Activated T-cell treated with anti-CD3 and anti-CD28 coated beads, Interleukin-2, amount 50 U/mL, for 24 hours (primary cell): Measurements from ENCODE around the gene CFAP91.

Experiments used
- DNase-seq: peaks from one replicate; pipeline ENCODE4 v3.0.0-alpha.2; 2020
- H3K27ac Mint-ChIP-seq: 2 replicates; pipeline ENCODE4 v1.8.0; 2020; ENCODE audit warnings: mild to moderate bottlenecking, mixed read lengths
- H3K27me3 Mint-ChIP-seq: 2 replicates; pipeline ENCODE4 v1.8.0; 2020; ENCODE audit warnings: mixed read lengths
- H3K36me3 Mint-ChIP-seq: 2 replicates; pipeline ENCODE4 v1.8.0; 2020; ENCODE audit warnings: low read depth, mixed read lengths
- H3K4me1 Mint-ChIP-seq: 2 replicates; pipeline ENCODE4 v1.8.0; 2020; ENCODE audit warnings: low read depth, mixed read lengths
- H3K4me3 Mint-ChIP-seq: 2 replicates; pipeline ENCODE4 v1.8.0; 2020; ENCODE audit warnings: mild to moderate bottlenecking, moderate library complexity, mixed read lengths
- H3K9me3 Mint-ChIP-seq: 2 replicates; pipeline ENCODE4 v1.8.0; 2020; ENCODE audit warnings: mixed read lengths

Gene CFAP91

GRCh38 chr3:119702530-119703527 lies at the start of gene CFAP91:
Gene CFAP91 (plus strand): TSS chr3:119703022. CDS start chr3:119703099, 77 bp downstream.
- peaks cover 5% of the 10 kb centered on the region for H3K36me3 Mint-ChIP-seq
- peak within 1 kb of the TSS; percentile 68 for H3K4me3 Mint-ChIP-seq
- H3K4me1 Mint-ChIP-seq, result peaks cover 43% of the 10 kb centered on the region
- peak; percentile 86 for DNase-seq
- H3K27ac Mint-ChIP-seq, result peak within 1 kb of the TSS; percentile 13
- H3K9me3 Mint-ChIP-seq, result peaks cover 10% of the 10 kb centered on the region
- H3K27me3 Mint-ChIP-seq, result peaks cover 11% of the 10 kb centered on the region

- Mint-ChIP-seq H3K9me3 (no peaks in the 10 kb centered on the region), H3K4me1 (no peaks in the 10 kb centered on the region), H3K4me3 (no peak overlapping the region), H3K27ac (no peak overlapping the region), H3K27me3 (no peaks in the 10 kb centered on the region), H3K36me3 (peaks cover 4% of the 10 kb centered on the region)
- DNase-seq, result no peak
These were observed 48.9 kb upstream of the CFAP91 start for GRCh38 chr3:119653876-119654275.

GRCh38 chr3:119657887-119658702 lies 44.7 kb upstream of the CFAP91 start:
- DNase-seq, result no peak
- Mint-ChIP-seq H3K27me3 (no peaks in the 10 kb centered on the region), H3K36me3 (peaks cover 10% of the 10 kb centered on the region), H3K4me1 (no peaks in the 10 kb centered on the region), H3K27ac (no peak overlapping the region), H3K4me3 (no peak overlapping the region), H3K9me3 (no peaks in the 10 kb centered on the region)

- H3K9me3 Mint-ChIP-seq, result no peaks in the 10 kb centered on the region
- no peaks in the 10 kb centered on the region for H3K27me3 Mint-ChIP-seq
- H3K36me3 Mint-ChIP-seq, result peaks cover 10% of the 10 kb centered on the region
- no peak for DNase-seq
- no peaks in the 10 kb centered on the region for H3K4me1 Mint-ChIP-seq
- H3K27ac Mint-ChIP-seq, result no peak overlapping the region
- no peak overlapping the region for H3K4me3 Mint-ChIP-seq
These were observed 43.8 kb upstream of the CFAP91 start for GRCh38 chr3:119658994-119659393.

GRCh38 chr3:119659606-119660291 lies 43.1 kb upstream of the CFAP91 start:
- H3K9me3 Mint-ChIP-seq, result no peaks in the 10 kb centered on the region
- no peak overlapping the region for H3K4me3 Mint-ChIP-seq
- H3K27me3 Mint-ChIP-seq, result no peaks in the 10 kb centered on the region
- H3K36me3 Mint-ChIP-seq, result peaks cover 10% of the 10 kb centered on the region
- H3K27ac Mint-ChIP-seq, result no peak overlapping the region
- no peak for DNase-seq
- H3K4me1 Mint-ChIP-seq, result no peaks in the 10 kb centered on the region

GRCh38 chr3:119660474-119661440 lies 42.1 kb upstream of the CFAP91 start, which contains the start of gene POPDC2:
Gene POPDC2 (minus strand): TSS chr3:119660589. CDS start chr3:119660423, 166 bp downstream.
- H3K27me3 Mint-ChIP-seq, result no peaks in the 10 kb centered on the region
- no peak within 1 kb of the TSS for H3K27ac Mint-ChIP-seq
- no peaks in the 10 kb centered on the region for H3K9me3 Mint-ChIP-seq
- no peak for DNase-seq
- peaks cover 10% of the 10 kb centered on the region for H3K36me3 Mint-ChIP-seq
- no peak within 1 kb of the TSS for H3K4me3 Mint-ChIP-seq
- H3K4me1 Mint-ChIP-seq, result peaks cover 1% of the 10 kb centered on the region

GRCh38 chr3:119662604-119663373 lies 40.0 kb upstream of the CFAP91 start:
- H3K27me3 Mint-ChIP-seq, result no peaks in the 10 kb centered on the region
- H3K4me1 Mint-ChIP-seq, result peaks cover 1% of the 10 kb centered on the region
- H3K36me3 Mint-ChIP-seq, result peaks cover 24% of the 10 kb centered on the region
- no peak overlapping the region for H3K4me3 Mint-ChIP-seq
- DNase-seq, result no peak
- H3K27ac Mint-ChIP-seq, result no peak overlapping the region
- H3K9me3 Mint-ChIP-seq, result no peaks in the 10 kb centered on the region

- Mint-ChIP-seq H3K27ac (no peak overlapping the region), H3K27me3 (no peaks in the 10 kb centered on the region), H3K4me1 (peaks cover 1% of the 10 kb centered on the region), H3K36me3 (peaks cover 28% of the 10 kb centered on the region), H3K9me3 (no peaks in the 10 kb centered on the region), H3K4me3 (no peak overlapping the region)
- no peak for DNase-seq
These were observed 38.9 kb upstream of the CFAP91 start for GRCh38 chr3:119663885-119664284.

- Mint-ChIP-seq H3K27me3 (no peaks in the 10 kb centered on the region), H3K9me3 (no peaks in the 10 kb centered on the region), H3K27ac (no peak overlapping the region), H3K4me3 (no peak overlapping the region), H3K4me1 (peaks cover 1% of the 10 kb centered on the region), H3K36me3 (peaks cover 31% of the 10 kb centered on the region)
- DNase-seq, result no peak
These were observed 38.5 kb upstream of the CFAP91 start for GRCh38 chr3:119664370-119664769.

- Mint-ChIP-seq H3K4me1 (peaks cover 3% of the 10 kb centered on the region), H3K9me3 (no peaks in the 10 kb centered on the region), H3K27ac (no peak overlapping the region), H3K4me3 (no peak overlapping the region), H3K36me3 (peaks cover 31% of the 10 kb centered on the region), H3K27me3 (no peaks in the 10 kb centered on the region)
- DNase-seq, result no peak
These were observed 37.9 kb upstream of the CFAP91 start for GRCh38 chr3:119664850-119665379.

- Mint-ChIP-seq H3K4me3 (no peak overlapping the region), H3K4me1 (peaks cover 10% of the 10 kb centered on the region), H3K27me3 (no peaks in the 10 kb centered on the region), H3K9me3 (no peaks in the 10 kb centered on the region), H3K27ac (no peak overlapping the region), H3K36me3 (peaks cover 40% of the 10 kb centered on the region)
- DNase-seq, result no peak
These were observed 36.8 kb upstream of the CFAP91 start for GRCh38 chr3:119665954-119666559.

GRCh38 chr3:119669906-119670570 lies 32.8 kb upstream of the CFAP91 start:
- Mint-ChIP-seq H3K27me3 (no peaks in the 10 kb centered on the region), H3K9me3 (no peaks in the 10 kb centered on the region), H3K4me3 (no peak overlapping the region), H3K36me3 (peaks cover 80% of the 10 kb centered on the region), H3K27ac (peak overlapping the region; percentile 69), H3K4me1 (peaks cover 32% of the 10 kb centered on the region)
- no peak for DNase-seq
